Measurements from ENCODE around the gene MAML2. TPM values are rescaled to one million over a fixed set of nuclear protein-coding genes. Genes with fewer than 3 reads are reported as not detected.

MAML2 gene
- total and polyA plus RNA-seq, 2 of the 13 experiments (the other 11 are each of a cell fraction or from before 2014, with no cell fraction given) = 2.3 to 25.9 TPM

DNA sequence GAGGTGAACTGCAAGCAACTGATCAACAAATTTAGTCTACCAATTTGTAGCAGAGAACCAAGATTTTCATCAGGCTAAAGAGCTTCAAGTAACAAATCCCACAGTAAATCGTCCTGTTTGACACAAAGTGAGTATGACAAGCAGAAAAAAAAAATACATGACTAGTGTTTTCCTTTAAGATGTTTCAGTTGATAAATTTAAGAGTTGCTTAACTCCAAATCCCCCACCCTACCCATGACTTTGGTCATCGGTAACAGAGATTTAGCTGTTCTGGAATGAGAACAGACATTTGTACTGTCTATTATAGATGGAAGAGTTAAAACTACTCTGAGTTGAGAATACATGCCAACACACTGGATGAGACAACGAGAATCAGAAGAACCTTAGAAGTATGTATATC, 254.1 kb downstream of the MAML2 start:
- no peak for TF ChIP-seq ATF7-NPFF (CRISPR knock-in tag; IDR thresholded peaks at IDR 0.05; ENCODE audit: low read depth)
- no peak for TF ChIP-seq FOXA1 (IDR thresholded peaks at IDR 0.05)
- TF ChIP-seq FOXA1 (CRISPR knock-in tag; IDR thresholded peaks at IDR 0.05) = no peak
- no peak for TF ChIP-seq HMGA1 (CRISPR knock-in tag; conservative IDR thresholded peaks at IDR 0.05)
- TF ChIP-seq, protein P1, sequence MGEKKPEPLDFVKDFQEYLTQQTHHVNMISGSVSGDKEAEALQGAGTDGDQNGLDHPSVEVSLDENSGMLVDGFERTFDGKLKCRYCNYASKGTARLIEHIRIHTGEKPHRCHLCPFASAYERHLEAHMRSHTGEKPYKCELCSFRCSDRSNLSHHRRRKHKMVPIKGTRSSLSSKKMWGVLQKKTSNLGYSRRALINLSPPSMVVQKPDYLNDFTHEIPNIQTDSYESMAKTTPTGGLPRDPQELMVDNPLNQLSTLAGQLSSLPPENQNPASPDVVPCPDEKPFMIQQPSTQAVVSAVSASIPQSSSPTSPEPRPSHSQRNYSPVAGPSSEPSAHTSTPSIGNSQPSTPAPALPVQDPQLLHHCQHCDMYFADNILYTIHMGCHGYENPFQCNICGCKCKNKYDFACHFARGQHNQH (CRISPR knock-in tag; IDR thresholded peaks at IDR 0.05) = no peak
- H2AFZ ChIP-seq (ENCODE audit: low read length) = no peak overlapping the region
- DNase-seq (ENCODE audit: low spot score) (no peak), FAIRE-seq (no peak), ATAC-seq (no peak)
- no peaks in the 10 kb centered on the region for H3K27me3 ChIP-seq (ENCODE audit: control insufficient read depth in 1 of 2, insufficient read depth in 2 of 2, low read length in 2 of 2)
- intact Hi-C loops (cut with micrococcal nuclease; ENCODE audit: unreplicated experiment) (no loop called here), in situ Hi-C loops (cut with HindIII; ENCODE audit: extremely low pct_ligation_motif_present, low pct_unique_long_range_greater_than_20kb) (no loop called here)
- H3K9me3 ChIP-seq (ENCODE audit: low read length) = no peaks in the 10 kb centered on the region
- H3K4me3 ChIP-seq (replicated peaks in 1 of 3; ENCODE audit: insufficient read depth in 1 of 3, low read depth in 2 of 3, low read length in 3 of 3) = no peak overlapping the region
- H4K20me1 ChIP-seq (ENCODE audit: insufficient read depth, low read length) = no peaks in the 10 kb centered on the region
- H3K79me2 ChIP-seq (ENCODE audit: insufficient read depth, low read length) = no peaks in the 10 kb centered on the region
- peaks cover 8 to 22% of the 10 kb centered on the region in 2 experiments; a peak in 4 of 5 replicates for H3K36me3 ChIP-seq (replicated peaks in 1 of 2; ENCODE audit: control insufficient read depth in 1 of 2, insufficient read depth in 2 of 2, low read length in 2 of 2)
- ChIA-PET POLR2A (no interaction called here), CTCF (ENCODE audit: low intra/inter-chr PET ratio, low total read pairs) (no interaction called here)
- H3K9ac ChIP-seq (ENCODE audit: insufficient read depth, low read depth, low read length) = no peak overlapping the region
- peaks cover 35% of the 10 kb centered on the region for H3K4me1 ChIP-seq (ENCODE audit: insufficient read depth, low read length)
- no peak overlapping the region for H3K4me2 ChIP-seq (ENCODE audit: low read depth, low read length)
- no peak overlapping the region for H3K27ac ChIP-seq (ENCODE audit: extremely low read length, insufficient read depth, low read length)
- 94% methylated on average over 3 of the region's 3 CpGs for WGBS (ENCODE audit: low lambda C conversion rate)
- no TSS peak for BruUV-seq (replicated peaks)

DNA sequence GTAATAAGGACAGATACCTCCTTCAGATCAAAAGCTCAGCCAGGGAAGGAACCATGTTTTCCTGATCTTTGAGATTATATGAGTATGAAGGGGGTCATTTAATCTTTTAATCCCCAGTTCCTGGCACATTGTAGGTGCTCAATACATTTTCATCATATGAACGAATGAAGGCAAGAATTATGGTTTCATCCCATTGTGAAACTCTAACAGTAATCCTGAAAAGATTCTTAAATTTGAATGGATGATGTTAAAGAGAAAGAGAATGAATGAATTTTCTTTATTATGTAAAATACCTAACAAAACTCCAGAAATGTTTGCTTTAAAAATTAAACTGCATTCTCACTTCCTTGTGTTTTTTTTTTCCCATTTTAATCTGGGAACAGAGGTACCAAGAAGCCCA, 256.9 kb downstream of the MAML2 start:
- no peak for DNase-seq (ENCODE audit: low spot score)
- no peak for FAIRE-seq
- no peak overlapping the region for H3K27ac ChIP-seq (ENCODE audit: extremely low read length, insufficient read depth, low read length)
- no peaks in the 10 kb centered on the region for H3K9me3 ChIP-seq (ENCODE audit: low read length)
- H3K4me1 ChIP-seq (ENCODE audit: insufficient read depth, low read length) = peaks cover 40% of the 10 kb centered on the region
- no peak overlapping the region for H3K4me2 ChIP-seq (ENCODE audit: low read depth, low read length)
- H4K20me1 ChIP-seq (ENCODE audit: insufficient read depth, low read length) = no peaks in the 10 kb centered on the region
- no peak overlapping the region for H2AFZ ChIP-seq (ENCODE audit: low read length)
- ATAC-seq = no peak
- POLR2A ChIA-PET = no interaction called here
- intact Hi-C loops (cut with micrococcal nuclease; ENCODE audit: unreplicated experiment) = no loop called here
- H3K27me3 ChIP-seq (ENCODE audit: control insufficient read depth in 1 of 2, insufficient read depth in 2 of 2, low read length in 2 of 2) = no peaks in the 10 kb centered on the region
- 97% methylated on average over 1 of the region's 1 CpG for WGBS (ENCODE audit: low lambda C conversion rate)
- CTCF ChIA-PET (ENCODE audit: low intra/inter-chr PET ratio, low total read pairs) = no interaction called here
- no peaks in the 10 kb centered on the region for H3K79me2 ChIP-seq (ENCODE audit: insufficient read depth, low read length)
- H3K4me3 ChIP-seq (replicated peaks in 1 of 3; ENCODE audit: insufficient read depth in 1 of 3, low read depth in 2 of 3, low read length in 3 of 3) = no peak overlapping the region
- in situ Hi-C loops (cut with HindIII; ENCODE audit: extremely low pct_ligation_motif_present, low pct_unique_long_range_greater_than_20kb) = no loop called here
- H3K9ac ChIP-seq (ENCODE audit: insufficient read depth, low read depth, low read length) = no peak overlapping the region
- no TSS peak for BruUV-seq (replicated peaks)
- H3K36me3 ChIP-seq (replicated peaks in 1 of 2; ENCODE audit: control insufficient read depth in 1 of 2, insufficient read depth in 2 of 2, low read length in 2 of 2) = peaks cover 5 to 9% of the 10 kb centered on the region in 2 experiments; a peak in 4 of 5 replicates
- TF ChIP-seq ZNF703 (CRISPR knock-in tag; IDR thresholded peaks at IDR 0.05; ENCODE audit: borderline replicate concordance) (no peak), MED1 (CRISPR knock-in tag; IDR thresholded peaks at IDR 0.05) (no peak), MZF1 (CRISPR knock-in tag; IDR thresholded peaks at IDR 0.05; ENCODE audit: borderline replicate concordance) (no peak), HDAC6 (IDR thresholded peaks at IDR 0.05; ENCODE audit: low read depth, low read length) (no peak), ZNF563 (CRISPR knock-in tag; IDR thresholded peaks at IDR 0.05) (no peak)
- TF ChIP-seq, protein P2, sequence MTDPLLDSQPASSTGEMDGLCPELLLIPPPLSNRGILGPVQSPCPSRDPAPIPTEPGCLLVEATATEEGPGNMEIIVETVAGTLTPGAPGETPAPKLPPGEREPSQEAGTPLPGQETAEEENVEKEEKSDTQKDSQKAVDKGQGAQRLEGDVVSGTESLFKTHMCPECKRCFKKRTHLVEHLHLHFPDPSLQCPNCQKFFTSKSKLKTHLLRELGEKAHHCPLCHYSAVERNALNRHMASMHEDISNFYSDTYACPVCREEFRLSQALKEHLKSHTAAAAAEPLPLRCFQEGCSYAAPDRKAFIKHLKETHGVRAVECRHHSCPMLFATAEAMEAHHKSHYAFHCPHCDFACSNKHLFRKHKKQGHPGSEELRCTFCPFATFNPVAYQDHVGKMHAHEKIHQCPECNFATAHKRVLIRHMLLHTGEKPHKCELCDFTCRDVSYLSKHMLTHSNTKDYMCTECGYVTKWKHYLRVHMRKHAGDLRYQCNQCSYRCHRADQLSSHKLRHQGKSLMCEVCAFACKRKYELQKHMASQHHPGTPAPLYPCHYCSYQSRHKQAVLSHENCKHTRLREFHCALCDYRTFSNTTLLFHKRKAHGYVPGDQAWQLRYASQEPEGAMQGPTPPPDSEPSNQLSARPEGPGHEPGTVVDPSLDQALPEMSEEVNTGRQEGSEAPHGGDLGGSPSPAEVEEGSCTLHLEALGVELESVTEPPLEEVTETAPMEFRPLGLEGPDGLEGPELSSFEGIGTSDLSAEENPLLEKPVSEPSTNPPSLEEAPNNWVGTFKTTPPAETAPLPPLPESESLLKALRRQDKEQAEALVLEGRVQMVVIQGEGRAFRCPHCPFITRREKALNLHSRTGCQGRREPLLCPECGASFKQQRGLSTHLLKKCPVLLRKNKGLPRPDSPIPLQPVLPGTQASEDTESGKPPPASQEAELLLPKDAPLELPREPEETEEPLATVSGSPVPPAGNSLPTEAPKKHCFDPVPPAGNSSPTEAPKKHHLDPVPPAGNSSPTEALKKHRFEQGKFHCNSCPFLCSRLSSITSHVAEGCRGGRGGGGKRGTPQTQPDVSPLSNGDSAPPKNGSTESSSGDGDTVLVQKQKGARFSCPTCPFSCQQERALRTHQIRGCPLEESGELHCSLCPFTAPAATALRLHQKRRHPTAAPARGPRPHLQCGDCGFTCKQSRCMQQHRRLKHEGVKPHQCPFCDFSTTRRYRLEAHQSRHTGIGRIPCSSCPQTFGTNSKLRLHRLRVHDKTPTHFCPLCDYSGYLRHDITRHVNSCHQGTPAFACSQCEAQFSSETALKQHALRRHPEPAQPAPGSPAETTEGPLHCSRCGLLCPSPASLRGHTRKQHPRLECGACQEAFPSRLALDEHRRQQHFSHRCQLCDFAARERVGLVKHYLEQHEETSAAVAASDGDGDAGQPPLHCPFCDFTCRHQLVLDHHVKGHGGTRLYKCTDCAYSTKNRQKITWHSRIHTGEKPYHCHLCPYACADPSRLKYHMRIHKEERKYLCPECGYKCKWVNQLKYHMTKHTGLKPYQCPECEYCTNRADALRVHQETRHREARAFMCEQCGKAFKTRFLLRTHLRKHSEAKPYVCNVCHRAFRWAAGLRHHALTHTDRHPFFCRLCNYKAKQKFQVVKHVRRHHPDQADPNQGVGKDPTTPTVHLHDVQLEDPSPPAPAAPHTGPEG (CRISPR knock-in tag; IDR thresholded peaks at IDR 0.05) = no peak
- TF ChIP-seq, protein P3, sequence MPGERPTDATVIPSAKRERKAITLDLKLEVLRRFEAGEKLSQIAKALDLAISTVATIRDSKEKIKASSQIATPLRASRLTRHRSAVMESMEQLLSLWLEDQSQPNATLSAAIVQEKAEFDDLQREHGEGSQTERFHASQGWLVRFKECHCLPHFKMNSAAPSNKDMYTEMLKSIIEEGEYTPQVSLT (CRISPR knock-in tag; IDR thresholded peaks at IDR 0.05; ENCODE audit: borderline replicate concordance, low read depth) = no peak
